HG02623 (cell line): ENCODE measurements around the gene CD2AP.
A peak's percentile ranks its signal among the peaks of the same experiment; 100 is the strongest.
"Not testable (repeated sequence)": the region's sequence is repeated elsewhere in the genome, so short reads cannot be mapped to it uniquely, and the experiment has no call there.

Experiments
- ATAC-seq: cut with Tn5 transposase; IDR thresholded peaks from one replicate; pipeline ENCODE4 v1.9.1; 2021; ENCODE audit warnings: moderate library complexity; ENCODE audit not compliant: unreplicated experiment

Gene CD2AP

DNA sequence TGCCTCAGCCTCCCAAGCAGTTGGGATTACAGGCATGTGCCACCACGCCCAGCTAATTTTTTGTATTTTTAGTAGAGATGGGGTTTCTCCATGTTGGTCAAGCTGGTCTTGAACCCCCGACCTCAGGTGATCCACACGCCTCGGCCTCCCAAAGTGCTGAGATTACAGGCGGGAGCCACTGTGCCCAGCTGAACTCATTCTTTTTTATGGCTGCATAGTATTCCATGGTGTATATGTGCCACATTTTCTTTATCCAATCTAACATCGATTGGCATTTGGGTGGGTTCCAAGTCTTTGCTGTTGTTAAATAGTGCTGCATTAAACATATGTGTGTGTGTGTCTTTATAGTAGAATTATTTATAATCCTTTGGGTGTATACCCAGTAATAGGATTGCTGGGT lies 78.9 kb downstream of the CD2AP start:
- ATAC-seq = not testable (repeated sequence)

GRCh38 chr6:47563162-47563561 lies 85.6 kb downstream of the CD2AP start:
- ATAC-seq = no peak

DNA sequence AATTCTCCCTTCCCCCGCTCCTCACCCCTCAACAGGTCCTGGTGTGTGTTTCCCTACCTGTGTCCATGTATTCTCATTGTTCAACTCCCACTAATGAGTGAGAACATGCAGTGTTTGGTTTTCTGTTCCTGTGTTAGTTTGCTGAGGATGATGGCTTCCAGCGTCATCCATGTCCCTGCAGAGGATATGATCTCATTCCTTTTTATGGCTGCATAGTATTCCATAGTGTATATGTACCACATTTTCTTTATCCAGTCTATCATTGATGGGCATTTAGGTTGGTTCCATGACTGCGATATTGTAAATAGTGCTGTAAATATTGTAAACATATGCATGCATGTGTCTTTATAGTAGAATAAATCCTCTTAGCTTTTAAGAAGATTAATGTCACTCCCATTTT lies 89.0 kb downstream of the CD2AP start:
- ATAC-seq = not testable (repeated sequence)

DNA sequence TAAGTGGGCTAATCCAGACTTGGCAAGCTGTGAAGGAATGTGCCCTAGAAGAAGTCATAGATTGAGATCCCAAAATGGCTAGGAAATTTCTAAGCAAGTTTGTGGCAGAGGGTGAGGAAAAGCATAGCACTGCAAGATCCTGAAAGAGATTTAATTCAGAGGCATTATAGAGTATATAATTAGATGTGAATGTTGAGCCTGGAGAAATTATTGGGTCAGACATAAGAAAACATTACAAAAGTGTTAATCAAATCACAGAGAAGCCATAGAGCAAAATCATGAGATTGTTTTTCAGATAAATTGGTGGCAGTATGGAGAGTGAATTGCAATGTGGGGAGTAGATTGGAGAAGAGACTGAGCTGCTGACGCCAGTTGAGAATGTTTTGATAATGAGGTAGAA lies 90.0 kb downstream of the CD2AP start:
- no peak for ATAC-seq

GRCh38 chr6:47571488-47571887 lies 93.9 kb downstream of the CD2AP start:
- no peak for ATAC-seq

GRCh38 chr6:47573109-47573508 lies 95.5 kb downstream of the CD2AP start:
- ATAC-seq = no peak

DNA sequence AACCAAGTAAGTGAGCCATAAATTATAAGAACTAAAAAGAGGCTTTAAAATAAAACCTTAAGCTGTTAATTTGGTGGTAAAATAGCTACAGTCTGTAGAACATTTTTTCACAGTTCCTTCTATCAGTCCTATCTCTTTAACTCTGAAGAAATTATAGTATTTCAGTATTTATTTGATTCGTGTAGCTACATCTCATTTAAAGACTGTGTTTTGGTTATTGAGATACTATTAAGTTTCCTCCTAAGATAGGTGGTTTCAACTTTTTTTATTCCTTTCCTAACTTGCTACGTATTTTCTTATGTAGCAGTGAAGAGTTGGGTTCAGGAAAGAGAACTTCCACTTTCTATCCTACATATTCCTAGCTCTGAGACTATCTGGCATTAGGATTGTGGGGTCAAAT lies 97.2 kb downstream of the CD2AP start:
- ATAC-seq = no peak

- ATAC-seq = no peak
Observed at GRCh38 chr6:47579040-47579439, 101.5 kb downstream of the CD2AP start.

DNA sequence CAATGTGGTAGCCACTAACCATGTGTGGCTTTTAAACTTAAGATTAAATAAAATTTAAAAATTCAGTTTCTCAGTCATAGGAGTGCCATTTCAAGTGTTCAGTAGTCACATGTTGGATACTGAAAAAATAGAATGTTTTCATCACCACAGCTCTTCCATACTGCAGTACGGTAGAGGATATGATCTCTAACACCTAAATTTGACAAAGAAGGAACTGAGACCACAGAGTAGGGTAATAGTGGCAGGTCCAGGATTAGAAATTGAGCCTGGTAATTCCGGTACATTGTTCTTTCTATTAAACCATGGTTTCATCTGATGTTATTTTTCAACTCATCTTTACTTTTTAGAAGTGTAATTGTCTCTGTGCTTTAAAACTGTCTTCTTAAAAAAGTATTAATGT lies 104.0 kb downstream of the CD2AP start:
- ATAC-seq = peak; percentile 83

- no peak for ATAC-seq
Observed at GRCh38 chr6:47587493-47587892, 109.9 kb downstream of the CD2AP start.

- ATAC-seq = no peak
Observed at GRCh38 chr6:47592131-47592840, 114.7 kb downstream of the CD2AP start.

DNA sequence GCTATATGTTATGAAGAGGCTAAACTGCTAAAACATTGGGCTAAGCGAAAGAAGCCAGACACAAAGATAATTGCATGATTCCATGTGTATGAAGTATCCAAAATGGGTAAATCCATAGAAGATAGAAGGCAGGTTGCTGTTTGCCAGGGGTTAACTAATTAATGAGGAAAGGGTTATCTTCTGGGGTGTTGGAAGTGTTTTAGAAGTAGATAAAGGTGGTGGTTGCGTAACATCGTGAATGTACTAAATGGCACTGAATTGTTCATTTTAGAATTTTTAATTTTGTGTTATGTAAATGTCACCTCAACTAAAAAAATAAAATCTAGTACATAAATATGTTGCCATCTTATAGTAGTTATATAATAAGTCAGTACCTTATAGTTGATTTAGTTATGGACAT lies 116.4 kb downstream of the CD2AP start:
- ATAC-seq = no peak

DNA sequence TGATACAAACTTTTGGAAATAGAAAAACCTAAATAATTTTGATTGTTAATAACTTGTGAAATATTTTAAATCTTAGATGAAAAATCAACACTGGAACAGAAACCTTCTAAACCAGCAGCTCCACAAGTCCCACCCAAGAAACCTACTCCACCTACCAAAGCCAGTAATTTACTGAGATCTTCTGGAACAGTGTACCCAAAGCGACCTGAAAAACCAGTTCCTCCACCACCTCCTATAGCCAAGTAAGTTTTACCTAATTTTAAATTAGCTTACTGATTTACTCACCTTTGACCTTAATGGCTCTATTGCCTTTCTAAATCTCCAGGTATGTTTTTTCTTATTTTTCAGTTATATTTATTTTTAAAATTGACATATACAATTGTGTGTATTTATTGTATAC lies 118.2 kb downstream of the CD2AP start:
- ATAC-seq = no peak

DNA sequence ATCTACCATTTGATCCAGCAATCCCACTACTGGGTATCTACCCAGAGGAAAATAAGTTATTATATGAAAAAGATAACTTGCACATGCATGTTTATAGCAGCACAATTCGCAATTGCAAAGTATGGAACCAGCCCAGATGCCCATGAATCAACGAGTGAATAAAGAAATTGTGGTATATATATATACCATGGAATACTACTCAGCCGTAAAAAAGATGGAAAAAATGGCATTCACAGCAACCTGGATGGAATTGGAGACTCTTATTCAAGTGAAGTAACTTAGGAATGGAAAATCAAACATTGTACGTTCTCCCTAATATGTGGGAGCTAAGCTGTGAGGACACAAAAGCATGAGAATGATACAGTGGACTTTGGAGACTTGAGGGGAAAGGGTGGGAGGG lies 120.8 kb downstream of the CD2AP start:
- ATAC-seq = no peak

GRCh38 chr6:47599512-47599911 lies 121.9 kb downstream of the CD2AP start:
- ATAC-seq = no peak

GRCh38 chr6:47603227-47603626 lies 125.6 kb downstream of the CD2AP start:
- no peak for ATAC-seq

DNA sequence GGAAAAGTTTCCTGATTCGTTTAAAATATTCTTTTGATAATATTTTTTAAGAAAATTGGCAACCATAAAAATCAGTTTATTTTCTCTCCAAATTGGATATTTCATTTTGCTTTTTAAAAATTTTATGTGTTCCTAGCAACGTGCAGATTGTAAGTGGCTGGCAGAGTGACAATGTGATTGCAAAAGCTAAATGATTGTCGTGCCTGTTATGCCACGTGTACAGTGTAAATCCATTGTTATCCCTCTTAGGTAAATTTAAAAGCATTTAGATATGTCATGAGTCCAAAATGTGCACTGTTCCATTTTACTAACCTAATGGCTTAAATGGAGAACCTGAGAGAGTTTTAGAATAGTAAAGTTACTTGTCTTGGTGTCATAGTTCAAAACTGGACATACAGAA lies 126.4 kb downstream of the CD2AP start:
- no peak for ATAC-seq

DNA sequence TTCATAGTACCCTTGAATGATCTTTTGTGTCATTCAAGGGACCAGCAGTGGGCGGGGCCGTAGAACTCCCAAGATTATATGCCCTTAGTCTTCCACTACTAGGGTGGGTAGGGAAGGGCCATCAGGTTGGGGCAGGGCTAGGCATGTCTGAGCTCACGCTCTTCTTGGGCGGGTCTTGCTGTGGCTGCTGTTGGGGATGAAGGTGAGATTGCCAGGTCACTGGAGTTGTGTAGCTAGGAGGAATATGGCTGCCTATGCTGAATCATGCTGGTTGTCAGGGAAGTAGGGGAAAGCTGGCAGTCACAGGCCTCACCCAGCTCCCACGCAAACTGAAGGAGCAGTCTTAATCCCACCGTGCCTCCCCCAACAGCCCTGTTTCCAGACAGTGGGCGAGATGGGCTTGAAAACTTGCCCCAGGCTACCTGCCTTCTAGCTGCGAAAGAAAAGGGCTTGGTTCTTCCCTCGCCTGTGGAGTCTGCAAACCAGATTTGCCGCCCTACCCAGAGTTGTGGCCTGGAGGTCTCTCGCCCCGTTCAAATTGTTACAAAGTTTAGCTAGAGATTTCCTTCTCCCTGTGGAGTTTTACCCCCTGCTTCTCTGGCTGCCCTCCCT lies 144.4 kb downstream of the CD2AP start:
- ATAC-seq = no peak

DNA sequence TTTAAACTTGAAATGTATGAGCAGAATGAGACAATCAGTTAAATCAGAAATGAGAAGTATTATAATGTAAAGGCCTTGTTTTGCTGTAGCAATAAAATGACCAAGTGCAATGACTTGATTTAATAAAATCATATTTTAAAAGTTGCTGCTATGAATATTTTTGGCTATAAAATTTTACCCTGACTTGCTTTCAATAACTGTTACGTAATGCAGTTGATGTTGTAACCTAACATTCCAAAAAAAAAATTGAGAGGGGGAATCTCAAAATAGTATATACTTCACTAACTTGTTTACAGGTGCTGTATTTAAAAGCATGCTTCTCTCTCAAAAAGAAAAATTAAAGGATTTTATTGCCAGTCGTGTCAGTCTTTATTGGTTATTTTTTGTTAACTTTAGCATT lies 149.2 kb downstream of the CD2AP start:
- ATAC-seq = no peak

DNA sequence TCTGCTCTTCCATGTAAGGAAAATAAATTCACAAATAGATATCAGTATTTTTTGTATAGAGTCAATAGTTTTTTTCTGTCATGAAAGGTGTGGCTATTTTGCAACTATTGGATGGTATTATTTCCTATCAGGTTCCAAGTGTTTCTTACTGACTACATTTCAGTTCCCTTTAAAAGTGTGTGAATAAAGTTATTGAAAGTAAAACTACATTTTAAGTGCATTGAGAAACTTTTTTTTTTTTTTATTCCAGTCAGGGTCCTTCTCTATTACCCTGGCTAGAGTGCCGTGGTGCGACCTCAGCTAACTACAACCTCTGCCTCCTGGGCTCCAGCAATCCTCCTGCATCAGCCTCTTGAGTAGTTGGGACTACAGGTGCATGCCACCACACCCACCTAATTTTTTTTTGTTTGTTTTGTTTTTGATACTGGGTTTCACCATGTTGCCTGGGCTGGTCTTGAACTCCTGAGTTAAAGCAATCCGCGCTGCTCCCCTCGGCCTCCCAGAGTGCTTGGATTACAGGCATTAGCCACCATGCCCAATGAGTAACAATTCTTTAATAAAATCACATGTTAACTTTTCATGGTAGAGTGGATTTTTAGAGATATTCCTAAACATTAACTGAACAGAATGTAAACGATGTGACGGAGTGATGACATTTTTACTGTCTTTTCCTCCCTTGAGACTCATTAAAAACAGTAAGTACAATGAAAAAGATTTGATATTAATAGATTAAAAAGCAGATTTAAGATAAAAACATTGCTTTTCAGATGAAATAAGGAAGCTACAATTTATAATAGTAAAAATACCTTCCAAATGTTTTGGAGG lies 151.1 kb downstream of the CD2AP start:
- no peak for ATAC-seq

DNA sequence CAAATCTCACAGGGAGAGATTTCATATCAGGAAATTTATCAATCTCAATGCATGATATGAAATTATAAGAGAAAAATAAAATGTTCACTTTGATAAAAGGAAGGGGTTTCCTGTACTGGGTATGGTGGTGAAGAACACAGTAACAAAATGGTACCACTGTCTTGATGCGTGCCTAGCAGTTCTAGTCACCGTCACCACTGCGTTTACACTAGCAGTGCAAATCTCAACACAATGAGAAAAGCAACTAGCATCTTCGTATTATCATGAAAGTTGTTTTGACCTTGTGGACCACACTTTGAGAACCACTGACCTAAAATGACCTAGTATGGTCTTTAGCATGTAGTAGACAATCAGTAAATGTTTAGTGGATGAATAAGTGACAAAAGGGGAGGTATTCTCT lies 152.4 kb downstream of the CD2AP start:
- no peak for ATAC-seq

DNA sequence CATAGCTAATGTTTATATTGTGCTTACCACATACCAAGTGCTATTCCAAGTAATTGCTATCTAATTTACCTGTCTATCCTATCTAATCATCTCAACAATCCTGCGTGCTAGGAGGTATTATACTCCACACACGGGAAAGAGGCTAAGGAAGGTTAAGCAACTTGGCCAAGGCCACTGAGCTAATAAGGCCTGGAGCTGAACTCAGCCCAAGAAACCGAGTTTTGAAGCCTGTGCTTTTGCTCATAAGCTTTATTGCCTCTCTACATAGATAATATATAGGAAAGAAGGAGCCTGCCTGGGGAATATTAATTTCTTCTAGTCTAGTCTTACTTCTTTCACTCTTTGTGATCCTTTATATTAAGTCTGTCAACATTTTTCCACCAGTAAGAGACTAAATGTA lies 153.0 kb downstream of the CD2AP start:
- ATAC-seq = no peak
